Tibial nerve (tissue), 3 donors: ENCODE measurements around the gene OR52N1.

Source experiments
- CTCF ChIP-seq, 5 experiments: fragments of 200-600 bp in 3 of 5; fragments of 450-650 bp in 2 of 5; sonication (generic) in 3 of 5; IDR thresholded peaks; one replicate each; pipeline ENCODE4 v1.5.1; 2016 to 2019; ENCODE audit warnings: antibody characterized with exemption in 5 of 5, mild to moderate bottlenecking in 3 of 5, moderate library complexity in 2 of 5
- POLR2A ChIP-seq, 2 donors: fragments of 450-650 bp; IDR thresholded peaks; one replicate each; pipeline ENCODE4 v1.6.1; 2017; ENCODE audit warnings: antibody characterized with exemption in 2 of 2, mild to moderate bottlenecking in 2 of 2, moderate library complexity in 2 of 2

- TF ChIP-seq POLR2A (IDR thresholded peaks at IDR 0.05) (no peak), CTCF (IDR thresholded peaks at IDR 0.05) (peak; percentile 63 to 92 (median 75))
Observed at GRCh38 chr11:5808500-5809121, 17.5 kb upstream of the OR52N1 start, which contains the start of gene OR52N2.
